Parathyroid adenoma (tissue), 2 donors: ENCODE results near the gene ADGRG2.

ENCODE experiments used
- H2AFZ ChIP-seq: fragments of 300-600 bp; sonication (generic); one replicate; pipeline ENCODE4 v1.7.0; 2017; ENCODE audit warnings: antibody characterized with exemption, mild to moderate bottlenecking
- H3K27ac ChIP-seq: fragments of 300-600 bp; sonication (generic); one replicate; pipeline ENCODE4 v1.7.0; 2017
- H3K27me3 ChIP-seq: fragments of 300-600 bp; sonication (generic); one replicate; pipeline ENCODE4 v1.7.0; 2017; ENCODE audit warnings: low read length; ENCODE audit not compliant: control insufficient read depth, insufficient read depth
- H3K36me3 ChIP-seq: fragments of 300-600 bp; sonication (generic); one replicate; pipeline ENCODE4 v1.7.0; 2017; ENCODE audit warnings: low read length; ENCODE audit not compliant: control insufficient read depth, insufficient read depth
- H3K4me1 ChIP-seq: fragments of 300-600 bp; sonication (generic); one replicate; pipeline ENCODE4 v1.7.0; 2017; ENCODE audit warnings: control low read depth
- H3K4me2 ChIP-seq: fragments of 300-600 bp; sonication (generic); one replicate; pipeline ENCODE4 v1.7.0; 2017; ENCODE audit warnings: low read length
- H3K4me3 ChIP-seq: fragments of 300-600 bp; sonication (generic); one replicate; pipeline ENCODE4 v1.7.0; 2017; ENCODE audit warnings: low read depth, low read length
- H3K79me2 ChIP-seq: fragments of 300-600 bp; sonication (generic); one replicate; pipeline ENCODE4 v1.7.0; 2017; ENCODE audit warnings: control low read depth
- H3K9ac ChIP-seq: fragments of 300-600 bp; sonication (generic); one replicate; pipeline ENCODE4 v1.7.0; 2017; ENCODE audit warnings: mild to moderate bottlenecking
- H3K9me3 ChIP-seq: fragments of 300-600 bp; sonication (generic); one replicate; pipeline ENCODE4 v1.7.0; 2017; ENCODE audit warnings: low read length; ENCODE audit not compliant: control insufficient read depth
- TF ChIP-seq, protein P1 (sequence below): fragments of 300-600 bp; sonication (generic); IDR thresholded peaks from one replicate; pipeline ENCODE4 v1.7.0; 2017; ENCODE audit warnings: antibody characterized with exemption, mild to moderate bottlenecking
- donor health status: primary hyperparathyroidism.

Gene ADGRG2

DNA sequence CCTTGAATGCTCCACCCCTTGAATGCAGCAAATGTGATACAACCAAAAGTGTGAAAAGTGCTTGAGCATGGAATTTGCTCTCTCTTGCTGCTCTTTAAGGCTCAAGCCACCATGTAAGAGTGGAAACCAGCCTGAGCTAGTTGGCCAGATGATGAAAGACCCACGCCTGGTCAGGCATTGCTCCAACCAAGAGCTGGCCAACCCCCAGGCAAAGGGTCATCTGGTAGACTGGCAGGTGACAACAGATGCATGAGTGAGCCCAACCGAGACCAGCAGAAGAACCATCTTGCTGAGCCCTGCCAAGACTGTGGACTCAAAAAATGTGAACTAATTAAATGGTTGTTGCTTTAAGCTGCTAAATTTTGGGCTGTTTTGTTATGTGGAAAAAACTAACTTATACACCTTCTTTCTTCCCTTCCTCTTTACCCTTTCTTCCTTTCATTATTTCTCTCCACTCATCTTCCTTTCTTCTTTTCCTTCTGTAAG is 32.7 kb downstream of the ADGRG2 start:
- no peak overlapping the region for H3K4me3 ChIP-seq
- no peaks in the 10 kb centered on the region for H3K36me3 ChIP-seq
- no peaks in the 10 kb centered on the region for H3K9me3 ChIP-seq
- H3K27ac ChIP-seq, result no peak overlapping the region
- H3K27me3 ChIP-seq, result no peaks in the 10 kb centered on the region
- no peak overlapping the region for H2AFZ ChIP-seq
- H3K79me2 ChIP-seq, result peaks cover 7% of the 10 kb centered on the region
- H3K9ac ChIP-seq, result no peak overlapping the region
- no peak overlapping the region for H3K4me2 ChIP-seq
- TF ChIP-seq, protein P1, sequence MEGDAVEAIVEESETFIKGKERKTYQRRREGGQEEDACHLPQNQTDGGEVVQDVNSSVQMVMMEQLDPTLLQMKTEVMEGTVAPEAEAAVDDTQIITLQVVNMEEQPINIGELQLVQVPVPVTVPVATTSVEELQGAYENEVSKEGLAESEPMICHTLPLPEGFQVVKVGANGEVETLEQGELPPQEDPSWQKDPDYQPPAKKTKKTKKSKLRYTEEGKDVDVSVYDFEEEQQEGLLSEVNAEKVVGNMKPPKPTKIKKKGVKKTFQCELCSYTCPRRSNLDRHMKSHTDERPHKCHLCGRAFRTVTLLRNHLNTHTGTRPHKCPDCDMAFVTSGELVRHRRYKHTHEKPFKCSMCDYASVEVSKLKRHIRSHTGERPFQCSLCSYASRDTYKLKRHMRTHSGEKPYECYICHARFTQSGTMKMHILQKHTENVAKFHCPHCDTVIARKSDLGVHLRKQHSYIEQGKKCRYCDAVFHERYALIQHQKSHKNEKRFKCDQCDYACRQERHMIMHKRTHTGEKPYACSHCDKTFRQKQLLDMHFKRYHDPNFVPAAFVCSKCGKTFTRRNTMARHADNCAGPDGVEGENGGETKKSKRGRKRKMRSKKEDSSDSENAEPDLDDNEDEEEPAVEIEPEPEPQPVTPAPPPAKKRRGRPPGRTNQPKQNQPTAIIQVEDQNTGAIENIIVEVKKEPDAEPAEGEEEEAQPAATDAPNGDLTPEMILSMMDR, result no peak
- no peaks in the 10 kb centered on the region for H3K4me1 ChIP-seq

DNA sequence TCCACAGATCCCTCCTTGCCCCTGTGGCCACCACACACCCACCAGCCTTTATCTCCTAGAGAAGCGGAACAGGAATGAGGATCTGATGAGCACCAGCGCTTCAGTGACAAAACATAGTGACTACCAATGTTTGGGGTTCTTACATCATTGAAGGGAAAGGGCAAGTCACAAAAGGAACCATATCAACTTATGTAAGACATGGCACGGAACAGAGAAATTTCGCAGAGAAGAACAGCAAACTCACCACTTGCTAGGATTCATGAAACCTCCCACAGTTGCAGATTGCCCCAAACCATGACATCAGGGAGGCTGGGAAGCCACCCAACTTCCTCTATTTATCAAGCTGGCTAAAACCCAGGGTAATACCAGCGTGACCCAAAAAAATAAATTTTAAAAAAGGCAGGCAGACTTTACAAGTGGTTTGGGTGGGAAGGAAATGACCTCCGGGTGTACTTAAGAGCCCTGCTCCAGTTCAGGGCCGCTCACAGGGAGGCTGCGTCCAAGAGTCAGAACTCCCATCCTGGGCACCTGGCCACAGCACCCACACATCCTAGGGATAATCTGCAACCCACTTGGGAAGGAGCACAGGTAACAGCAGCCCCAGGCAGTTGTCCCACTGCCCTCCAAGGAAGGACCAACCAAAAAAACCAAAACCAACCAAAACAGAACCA is 36.0 kb downstream of the ADGRG2 start:
- H3K9me3 ChIP-seq, result no peaks in the 10 kb centered on the region
- H3K27ac ChIP-seq, result no peak overlapping the region
- H3K27me3 ChIP-seq, result no peaks in the 10 kb centered on the region
- no peaks in the 10 kb centered on the region for H3K4me1 ChIP-seq
- no peak overlapping the region for H3K4me3 ChIP-seq
- peaks cover 11% of the 10 kb centered on the region for H3K79me2 ChIP-seq
- H3K9ac ChIP-seq, result no peak overlapping the region
- H3K36me3 ChIP-seq, result no peaks in the 10 kb centered on the region
- H3K4me2 ChIP-seq, result no peak overlapping the region
- no peak overlapping the region for H2AFZ ChIP-seq
- TF ChIP-seq, protein P1, result no peak

DNA sequence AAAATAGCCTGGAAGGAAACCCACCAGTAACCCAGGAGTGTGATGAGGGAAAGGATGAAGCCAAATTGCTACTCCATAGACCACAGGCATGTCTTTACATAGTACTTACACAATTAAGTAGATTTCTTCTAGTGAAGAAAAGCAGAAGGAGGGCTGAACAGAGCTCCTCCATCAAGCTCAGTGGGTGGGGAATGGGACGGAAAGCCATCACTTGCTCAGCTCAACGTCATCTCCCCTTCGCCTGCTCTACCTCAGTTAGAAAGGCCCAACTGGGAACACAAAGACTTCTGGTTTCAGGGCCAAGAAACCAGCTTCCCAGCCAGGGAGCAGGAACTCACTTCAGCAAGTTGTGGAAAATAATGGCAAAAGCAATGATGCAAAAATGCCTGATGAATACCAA is 36.6 kb downstream of the ADGRG2 start:
- Histone ChIP-seq H3K79me2 (peaks cover 11% of the 10 kb centered on the region), H3K4me3 (no peak overlapping the region), H3K27me3 (no peaks in the 10 kb centered on the region), H3K4me1 (no peaks in the 10 kb centered on the region), H3K9ac (no peak overlapping the region), H3K4me2 (no peak overlapping the region), H3K36me3 (no peaks in the 10 kb centered on the region), H3K9me3 (no peaks in the 10 kb centered on the region), H3K27ac (no peak overlapping the region), H2AFZ (no peak overlapping the region)
- TF ChIP-seq, protein P1, result no peak

DNA sequence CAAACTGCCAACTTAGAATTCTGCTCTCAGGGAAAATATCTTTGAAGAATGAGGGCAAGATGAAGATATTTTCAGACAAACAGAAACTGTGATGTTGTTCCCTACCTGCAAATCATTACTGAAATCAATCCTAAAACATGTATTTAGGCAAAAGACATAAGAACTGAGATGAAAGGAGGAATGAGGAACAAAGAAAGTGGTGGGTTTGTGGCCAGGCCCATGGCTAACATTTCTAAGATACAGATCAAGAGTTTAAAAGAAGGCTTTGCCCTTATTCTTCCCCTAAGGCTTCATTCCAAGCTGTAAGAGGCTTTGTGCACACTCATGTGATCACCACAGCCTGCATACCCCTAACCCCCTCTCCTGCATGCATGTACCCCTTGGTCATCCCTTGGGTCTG is 46.5 kb downstream of the ADGRG2 start:
- TF ChIP-seq, protein P1, result no peak
- H3K4me2 ChIP-seq, result no peak overlapping the region
- H3K36me3 ChIP-seq, result no peaks in the 10 kb centered on the region

DNA sequence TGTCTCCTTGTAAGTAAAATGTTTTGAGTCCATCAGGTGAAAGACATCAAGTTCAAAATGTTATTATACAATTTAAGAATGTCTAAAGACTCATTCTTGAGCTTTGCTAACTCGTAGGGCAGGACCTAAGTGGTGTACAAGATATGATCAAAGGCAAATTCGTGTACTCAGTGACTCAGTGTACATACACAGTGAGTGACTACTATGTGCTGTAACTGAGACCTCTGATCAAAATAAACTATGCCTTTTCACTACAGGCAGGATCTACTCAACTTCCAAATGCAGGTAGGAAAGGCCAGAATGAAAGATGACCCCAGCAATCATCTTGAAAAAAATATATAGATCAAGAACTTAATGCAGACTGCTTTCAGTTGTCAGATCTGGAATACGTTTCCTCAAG is 49.9 kb downstream of the ADGRG2 start:
- Histone ChIP-seq H3K79me2 (peaks cover 5% of the 10 kb centered on the region), H2AFZ (no peak overlapping the region), H3K4me3 (no peak overlapping the region), H3K27ac (no peak overlapping the region), H3K9ac (no peak overlapping the region), H3K36me3 (no peaks in the 10 kb centered on the region), H3K9me3 (no peaks in the 10 kb centered on the region), H3K4me1 (no peaks in the 10 kb centered on the region), H3K27me3 (no peaks in the 10 kb centered on the region), H3K4me2 (no peak overlapping the region)
- TF ChIP-seq, protein P1, result no peak

More for the DNA sequence above, 46.5 kb downstream of the ADGRG2 start:
- Histone ChIP-seq H3K79me2 (peaks cover 5% of the 10 kb centered on the region), H3K27ac (no peak overlapping the region), H3K4me3 (no peak overlapping the region), H2AFZ (no peak overlapping the region), H3K9ac (no peak overlapping the region), H3K27me3 (no peaks in the 10 kb centered on the region), H3K4me1 (no peaks in the 10 kb centered on the region), H3K9me3 (no peaks in the 10 kb centered on the region)
